Smooth muscle cell (in vitro differentiated cells): Measurements from ENCODE around the gene OR51B2. TPM values are rescaled to one million over a fixed set of nuclear protein-coding genes. Genes with fewer than 3 reads are reported as not detected.
"Not testable (repeated sequence)": the region's sequence is repeated elsewhere in the genome, so short reads cannot be mapped to it uniquely, and the experiment has no call there.

ENCODE experiments used
- DNase-seq: peaks from one replicate; lab custom pipeline; 2025; ENCODE audit not compliant: unreplicated experiment; lab: John Stamatoyannopoulos, UW
- H2AFZ ChIP-seq: fragments of 200-600 bp; sonication (generic); 2 replicates; pipeline ENCODE4 v1.6.0; 2016; ENCODE audit warnings: antibody characterized with exemption, low read depth, mild to moderate bottlenecking
- H3F3A ChIP-seq: fragments of 200-600 bp; sonication (generic); 2 replicates; pipeline ENCODE4 v1.6.0; 2017; ENCODE audit warnings: antibody characterized with exemption, low read depth
- H3K27ac ChIP-seq: fragments of 200-600 bp; sonication (generic); 2 replicates; pipeline ENCODE4 v1.5.1; 2016; ENCODE audit warnings: low read depth, mild to moderate bottlenecking
- H3K27me3 ChIP-seq: fragments of 200-600 bp; sonication (generic); 2 replicates; pipeline ENCODE4 v1.6.1; 2016; ENCODE audit warnings: low read depth, mild to moderate bottlenecking
- H3K36me3 ChIP-seq: fragments of 200-600 bp; sonication (generic); 2 replicates; pipeline ENCODE4 v1.5.1; 2016; ENCODE audit warnings: low read depth
- H3K4me1 ChIP-seq: fragments of 200-600 bp; sonication (generic); 2 replicates; pipeline ENCODE4 v1.5.1; 2016; ENCODE audit warnings: low read depth
- H3K4me2 ChIP-seq: fragments of 200-600 bp; sonication (generic); 2 replicates; pipeline ENCODE4 v1.6.0; 2016; ENCODE audit warnings: mild to moderate bottlenecking
- H3K4me3 ChIP-seq: fragments of 200-600 bp; sonication (generic); 2 replicates; pipeline ENCODE4 v1.5.1; 2016; ENCODE audit warnings: mild to moderate bottlenecking
- H3K79me2 ChIP-seq: fragments of 200-600 bp; sonication (generic); 2 replicates; pipeline ENCODE4 v1.6.0; 2016; ENCODE audit warnings: low read depth, mild to moderate bottlenecking
- H3K9ac ChIP-seq: fragments of 200-600 bp; sonication (generic); 2 replicates; pipeline ENCODE4 v1.6.0; 2016; ENCODE audit warnings: low read depth
- H3K9me3 ChIP-seq: fragments of 200-600 bp; sonication (generic); replicated peaks from 2 replicates; pipeline ENCODE4 v1.5.1; 2016; ENCODE audit warnings: low read depth
- H4K20me1 ChIP-seq: fragments of 200-600 bp; sonication (generic); 2 replicates; pipeline ENCODE4 v1.6.0; 2016; ENCODE audit warnings: low read depth
- CTCF ChIP-seq: fragments of 200-600 bp; sonication (generic); IDR thresholded peaks from 2 replicates; pipeline ENCODE4 v1.5.1; 2017; ENCODE audit warnings: borderline replicate concordance, mild to moderate bottlenecking, antibody characterized with exemption; ENCODE audit not compliant: insufficient read depth, poor library complexity, severe bottlenecking
- WGBS: methylation state at CpG from one replicate; pipeline ENCODE4 v1.1.7; 2016; ENCODE audit warnings: low lambda C conversion rate; 5-methylcytosine and 5-hydroxymethylcytosine counted together
- polyA plus RNA-seq: library from polyadenylated mRNA; unstranded; fragments of >200 nt; fragmentation: Nextera tagmentation; extraction: Ambion mirVana; gene quantifications from 2 replicates; pipeline ENCODE4 v1.2.1, GENCODE V29; 2016
- total RNA-seq: library from RNA; depleted of rRNA; stranded (reverse); fragments of >200 nt; gene quantifications from 2 replicates; pipeline ENCODE4 v1.2.3, GENCODE V29; 2014

Gene OR51B2
- total and polyA plus RNA-seq, 2 experiments from 2014 or later, result not detected

GRCh38 chr11:5335170-5335569, 11.1 kb upstream of the OR51B2 start:
- H3K9me3 ChIP-seq, result no peaks in the 10 kb centered on the region
- H3K27ac ChIP-seq, result no peak overlapping the region
- TF ChIP-seq CTCF, result no peak
- no peaks in the 10 kb centered on the region for H3K36me3 ChIP-seq
- H3K9ac ChIP-seq, result no peak overlapping the region
- H3K79me2 ChIP-seq, result no peaks in the 10 kb centered on the region
- H3K4me3 ChIP-seq, result no peak overlapping the region
- H3K27me3 ChIP-seq, result no peaks in the 10 kb centered on the region
- no peak for DNase-seq
- no peaks in the 10 kb centered on the region for H3K4me1 ChIP-seq
- no peak overlapping the region for H3K4me2 ChIP-seq
- WGBS, result 57% methylated on average over 1 of the region's 1 CpG
- H4K20me1 ChIP-seq, result no peaks in the 10 kb centered on the region
- H2AFZ ChIP-seq, result no peak overlapping the region
- H3F3A ChIP-seq, result no peaks in the 10 kb centered on the region

- TF ChIP-seq CTCF, result no peak
- no peak overlapping the region for H3K27ac ChIP-seq
- H2AFZ ChIP-seq, result no peak overlapping the region
- 68% methylated on average over 5 of the region's 5 CpGs for WGBS
- no peaks in the 10 kb centered on the region for H3F3A ChIP-seq
- DNase-seq, result no peak
- no peaks in the 10 kb centered on the region for H3K79me2 ChIP-seq
- peaks cover 10% of the 10 kb centered on the region for H3K27me3 ChIP-seq
- H3K4me3 ChIP-seq, result no peak overlapping the region
- no peak overlapping the region for H3K4me2 ChIP-seq
- no peaks in the 10 kb centered on the region for H3K9me3 ChIP-seq
- H3K9ac ChIP-seq, result no peak overlapping the region
- no peaks in the 10 kb centered on the region for H3K4me1 ChIP-seq
- H3K36me3 ChIP-seq, result no peaks in the 10 kb centered on the region
- H4K20me1 ChIP-seq, result no peaks in the 10 kb centered on the region
These were observed 6.8 kb downstream of the OR51B2 start for GRCh38 chr11:5317292-5317691.

- not testable (repeated sequence) for H3K4me3 ChIP-seq
- 89% methylated on average over 3 of the region's 3 CpGs for WGBS
These were observed 10.6 kb downstream of the OR51B2 start for GRCh38 chr11:5313326-5314023.

DNA sequence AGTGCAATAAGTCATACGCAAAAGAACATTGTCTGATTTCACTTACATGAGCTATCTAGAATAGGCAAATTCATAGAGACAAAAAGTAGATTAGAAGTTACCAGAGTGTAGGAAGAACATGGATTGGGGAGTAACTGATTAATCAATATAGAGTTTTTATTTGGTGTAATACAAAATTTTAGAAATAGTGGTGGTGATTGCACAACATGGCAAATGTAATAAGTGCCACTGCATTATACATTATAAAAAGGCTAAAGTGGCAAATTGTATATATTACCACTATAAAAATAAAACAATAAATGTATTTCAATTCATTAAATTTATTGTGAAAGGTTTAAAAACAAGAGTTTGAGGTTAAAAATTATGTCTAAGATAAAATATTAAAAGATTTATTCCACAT, 13.7 kb downstream of the OR51B2 start:
- H3K4me2 ChIP-seq, result no peak overlapping the region
- H4K20me1 ChIP-seq, result no peaks in the 10 kb centered on the region
- H3K4me3 ChIP-seq, result no peak overlapping the region
- DNase-seq, result no peak
- no peaks in the 10 kb centered on the region for H3F3A ChIP-seq
- no peaks in the 10 kb centered on the region for H3K79me2 ChIP-seq
- no peak overlapping the region for H3K27ac ChIP-seq
- H3K4me1 ChIP-seq, result no peaks in the 10 kb centered on the region
- 91% methylated on average over 1 of the region's 1 CpG for WGBS
- no peaks in the 10 kb centered on the region for H3K36me3 ChIP-seq
- no peaks in the 10 kb centered on the region for H3K9me3 ChIP-seq
- no peak for TF ChIP-seq CTCF
- no peak overlapping the region for H3K9ac ChIP-seq
- no peaks in the 10 kb centered on the region for H3K27me3 ChIP-seq
- H2AFZ ChIP-seq, result no peak overlapping the region

More at GRCh38 chr11:5313326-5314023, 10.6 kb downstream of the OR51B2 start:
- H4K20me1 ChIP-seq, H3F3A ChIP-seq, H2AFZ ChIP-seq, H3K4me2 ChIP-seq, H3K79me2 ChIP-seq, DNase-seq, H3K9ac ChIP-seq, H3K9me3 ChIP-seq, H3K4me1 ChIP-seq, H3K27ac ChIP-seq, H3K27me3 ChIP-seq, H3K36me3 ChIP-seq: not testable (repeated sequence)
